Common myeloid progenitor, CD34-positive (primary cell): ENCODE measurements around the gene CAB39.

Experiments
- CTCF ChIA-PET: fragments of 350-600 bp; sonication (Branson Sonifier 250); formaldehyde crosslinking; loops from one replicate; lab custom pipeline; 2021; ENCODE audit warnings: antibody characterized with exemption; lab: Charles Lee
- POLR2A ChIA-PET: fragments of 350-600 bp; sonication (Branson Sonifier 250); formaldehyde crosslinking; loops from one replicate; lab custom pipeline; 2021; ENCODE audit warnings: antibody characterized with exemption; lab: Charles Lee
- DNase-seq, 3 donors: peaks; one replicate each; pipeline versions ENCODE4 v3.0.0 to v3.0.0-alpha.2; 2013
- H3K27ac ChIP-seq, 2 experiments: 1 replicate in 1 of 2; 2 replicates in 1 of 2; pipeline ENCODE4 v1.7.0; 2013; ENCODE audit warnings: inconsistent platforms in 2 of 2, low read length in 2 of 2, mild to moderate bottlenecking in 2 of 2, low read depth in 1 of 2, moderate library complexity in 1 of 2; ENCODE audit not compliant: severe bottlenecking in 2 of 2, insufficient read depth in 1 of 2, poor library complexity in 1 of 2
- H3K27me3 ChIP-seq, 5 experiments: replicated peaks in 2 of 5; 1 replicate in 3 of 5; 2 replicates in 2 of 5; pipeline versions ENCODE4 v1.6.1 to v1.7.0; 2013; ENCODE audit warnings: low read length in 4 of 5, mild to moderate bottlenecking in 2 of 5, moderate library complexity in 2 of 5, inconsistent platforms in 1 of 5; ENCODE audit not compliant: insufficient read depth in 5 of 5, control insufficient read depth in 4 of 5
- H3K36me3 ChIP-seq, 4 experiments: 1 replicate in 2 of 4; 2 replicates in 2 of 4; pipeline versions ENCODE4 v1.6.1 to v1.7.0; 2013; ENCODE audit warnings: low read length in 3 of 4, control low read depth in 1 of 4, mild to moderate bottlenecking in 1 of 4; ENCODE audit not compliant: control insufficient read depth in 4 of 4, insufficient read depth in 4 of 4
- H3K4me1 ChIP-seq, 4 experiments: 1 replicate in 3 of 4; 2 replicates in 1 of 4; pipeline versions ENCODE4 v1.6.1 to v1.7.1; 2013; ENCODE audit warnings: low read length in 3 of 4, mild to moderate bottlenecking in 3 of 4, control low read depth in 1 of 4, inconsistent platforms in 1 of 4, moderate library complexity in 1 of 4; ENCODE audit not compliant: control insufficient read depth in 4 of 4, insufficient read depth in 4 of 4; ENCODE audit errors: control extremely low read depth in 1 of 4
- H3K4me3 ChIP-seq, 7 experiments: 1 replicate in 4 of 7; 2 replicates in 3 of 7; pipeline versions ENCODE4 v1.5.1 to v1.7.0; 2013; ENCODE audit warnings: mild to moderate bottlenecking in 7 of 7, low read length in 6 of 7, moderate library complexity in 6 of 7, inconsistent platforms in 2 of 7, low read depth in 2 of 7, control low read depth in 1 of 7; ENCODE audit not compliant: insufficient read depth in 4 of 7, control insufficient read depth in 1 of 7; ENCODE audit errors: extremely low read depth in 1 of 7
- H3K9me3 ChIP-seq, 5 experiments: 1 replicate in 4 of 5; 2 replicates in 1 of 5; pipeline versions ENCODE4 v1.6.1 to v1.7.1; 2013; ENCODE audit warnings: low read length in 4 of 5, mild to moderate bottlenecking in 2 of 5, inconsistent platforms in 1 of 5, low read depth in 1 of 5, moderate library complexity in 1 of 5; ENCODE audit not compliant: control insufficient read depth in 4 of 5, insufficient read depth in 2 of 5; ENCODE audit errors: control extremely low read depth in 1 of 5
- WGBS: methylation state at CpG from one replicate; pipeline ENCODE4 v1.1.5; 2013; ENCODE audit not compliant: insufficient coverage; 5-methylcytosine and 5-hydroxymethylcytosine counted together

The CAB39 gene

GRCh38 chr2:230821991-230822520 lies 109.4 kb downstream of the CAB39 start:
- ChIA-PET POLR2A (interaction anchor here (0.6 kb wide), 1 partner anchor 602 kb away, joined by 3 read pairs; the partner anchor contains the start of gene SP110), CTCF (interaction anchor here (0.8 to 5.3 kb wide), 11 partner anchors 8 to 164 kb away, joined by 3 to 61 read pairs (median 3); no protein-coding TSS in a partner anchor)
- Histone ChIP-seq H3K4me3 (no peak overlapping the region), H3K27ac (no peak overlapping the region), H3K36me3 (peaks cover 9 to 26% (median 19%) of the 10 kb centered on the region in 4 experiments), H3K4me1 (peaks cover 0 to 5% (median 2%) of the 10 kb centered on the region in 4 experiments), H3K9me3 (no peaks in the 10 kb centered on the region), H3K27me3 (peaks cover 0 to 3% (median 0%) of the 10 kb centered on the region in 5 experiments)
- no peak for DNase-seq
- WGBS: 97% methylated on average over 12 of the region's 13 CpGs

- Histone ChIP-seq H3K27ac (no peak overlapping the region), H3K36me3 (peaks cover 4 to 13% (median 11%) of the 10 kb centered on the region in 4 experiments), H3K9me3 (no peaks in the 10 kb centered on the region), H3K4me3 (no peak overlapping the region), H3K4me1 (peaks cover 0 to 16% (median 10%) of the 10 kb centered on the region in 4 experiments), H3K27me3 (peaks cover 0 to 12% (median 4%) of the 10 kb centered on the region in 5 experiments)
- DNase-seq: no peak
- POLR2A ChIA-PET: no interaction called here
- whole genome bisulfite sequencing: 90% methylated on average over 9 of the region's 10 CpGs
- CTCF ChIA-PET: interaction anchor here (0.7 to 5.3 kb wide), 22 partner anchors 8 to 226 kb away, joined by 3 to 61 read pairs (median 5); partner anchors contain the start of gene ITM2C
Observed at GRCh38 chr2:230823264-230823964, 110.8 kb downstream of the CAB39 start.

DNA sequence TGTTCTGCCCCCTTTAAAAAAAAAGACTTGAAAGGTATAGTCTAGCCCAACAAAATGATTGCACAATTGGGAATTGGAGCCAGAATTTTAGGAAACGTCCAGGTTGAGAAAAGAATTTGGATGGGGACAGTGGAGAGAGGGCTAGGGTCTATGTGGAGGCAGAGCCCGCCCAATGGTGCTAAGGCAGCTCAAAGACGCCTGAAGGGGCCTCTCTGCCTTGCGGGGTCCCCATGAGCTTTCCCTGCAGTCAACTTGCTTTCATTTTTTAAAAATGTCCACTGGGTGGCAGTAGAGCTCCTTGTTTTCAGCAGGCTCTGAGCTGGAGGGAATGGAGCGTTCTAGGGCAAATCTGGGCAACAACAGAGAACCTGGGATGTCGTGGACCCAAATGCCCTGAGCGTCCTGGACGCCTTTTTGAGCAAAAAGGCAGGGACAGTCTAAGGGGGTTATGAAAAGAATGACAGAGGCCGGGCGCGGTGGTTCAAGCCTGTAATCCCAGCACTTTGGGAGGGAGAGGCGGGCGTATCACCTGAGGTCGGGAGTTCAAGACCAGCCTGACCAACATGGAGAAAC lies 111.8 kb downstream of the CAB39 start:
- CTCF ChIA-PET: interaction anchor here (0.6 to 5.3 kb wide), 34 partner anchors 9 to 234 kb away, joined by 3 to 61 read pairs (median 4); partner anchors contain the start of genes ITM2C and PSMD1
- Histone ChIP-seq H3K4me3 (peak overlapping the region in 4 of 7 experiments; percentile 8 to 44 (median 30)), H3K27me3 (peaks cover 0 to 13% (median 4%) of the 10 kb centered on the region in 5 experiments), H3K9me3 (no peaks in the 10 kb centered on the region), H3K4me1 (peaks cover 0 to 20% (median 12%) of the 10 kb centered on the region in 4 experiments), H3K27ac (no peak overlapping the region), H3K36me3 (peaks cover 0 to 6% (median 3%) of the 10 kb centered on the region in 4 experiments)
- WGBS: 25% methylated on average over 14 of the region's 14 CpGs
- POLR2A ChIA-PET: no interaction called here
- DNase-seq: peak; percentile 88 to 93 (median 89)

- POLR2A ChIA-PET: no interaction called here
- peaks cover 0 to 13% (median 4%) of the 10 kb centered on the region in 5 experiments for H3K27me3 ChIP-seq
- DNase-seq: no peak
- H3K4me1 ChIP-seq: peaks cover 0 to 20% (median 12%) of the 10 kb centered on the region in 4 experiments
- no CpG with 5 or more reads among the region's 1 CpG for WGBS
- CTCF ChIA-PET: interaction anchor here (0.9 kb wide), 1 partner anchor 163 kb away, joined by 3 read pairs; no protein-coding TSS in a partner anchor
- no peak overlapping the region for H3K4me3 ChIP-seq
- H3K27ac ChIP-seq: no peak overlapping the region
- H3K9me3 ChIP-seq: peaks cover 0 to 4% (median 3%) of the 10 kb centered on the region in 5 experiments
- H3K36me3 ChIP-seq: peaks cover 0 to 5% (median 2%) of the 10 kb centered on the region in 4 experiments
Observed at GRCh38 chr2:230825354-230825753, 112.7 kb downstream of the CAB39 start.

DNA sequence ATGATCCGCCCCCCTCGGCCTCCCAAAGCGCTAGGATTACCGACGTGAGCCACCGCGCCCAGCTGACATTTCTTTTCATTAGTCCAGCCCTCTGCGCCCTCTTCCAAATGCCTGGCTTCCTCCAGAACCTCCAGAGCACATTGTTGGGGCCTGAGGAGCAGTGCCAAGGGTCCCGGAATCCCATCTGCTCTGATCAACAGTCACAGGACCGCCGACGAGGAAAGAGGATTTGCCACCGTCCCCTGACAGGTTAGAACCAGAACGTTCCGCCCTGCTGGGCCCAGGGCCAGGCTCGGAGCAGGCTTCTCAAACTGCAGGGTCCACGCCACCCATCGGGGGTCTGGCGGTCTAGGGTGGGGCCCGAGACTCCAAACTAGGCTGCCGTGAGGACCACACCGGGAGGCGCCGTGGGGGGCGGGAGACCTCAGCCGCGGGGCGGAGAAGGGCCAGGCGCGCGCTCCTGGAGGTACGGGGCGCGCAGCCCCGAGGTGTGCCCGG lies 115.2 kb downstream of the CAB39 start:
- H3K36me3 ChIP-seq: no peaks in the 10 kb centered on the region
- peaks cover 0 to 20% (median 12%) of the 10 kb centered on the region in 4 experiments for H3K4me1 ChIP-seq
- H3K27me3 ChIP-seq: peaks cover 0 to 13% (median 4%) of the 10 kb centered on the region in 5 experiments
- H3K9me3 ChIP-seq: peaks cover 0 to 4% (median 3%) of the 10 kb centered on the region in 5 experiments
- peak overlapping the region; percentile 19 to 74 (median 44) for H3K4me3 ChIP-seq
- WGBS: 23% methylated on average over 30 of the region's 36 CpGs
- CTCF ChIA-PET: interaction anchor here (1.1 to 1.6 kb wide), 3 partner anchors 12 to 159 kb away, joined by 4 to 6 read pairs (median 5); no protein-coding TSS in a partner anchor
- POLR2A ChIA-PET: interaction anchor here (1.0 kb wide), 1 partner anchor 86 kb away, joined by 3 read pairs; no protein-coding TSS in a partner anchor
- peak in 1 of 3 donors; percentile 13 for DNase-seq
- H3K27ac ChIP-seq: no peak overlapping the region

GRCh38 chr2:230828272-230828961 lies 115.8 kb downstream of the CAB39 start:
- Histone ChIP-seq H3K27me3 (peaks cover 0 to 13% (median 4%) of the 10 kb centered on the region in 5 experiments), H3K27ac (no peak overlapping the region), H3K36me3 (no peaks in the 10 kb centered on the region), H3K4me1 (peaks cover 0 to 20% (median 12%) of the 10 kb centered on the region in 4 experiments), H3K9me3 (peaks cover 0 to 4% (median 3%) of the 10 kb centered on the region in 5 experiments), H3K4me3 (peak overlapping the region; percentile 19 to 74 (median 44))
- CTCF ChIA-PET: interaction anchor here (1.3 to 1.6 kb wide), 2 partner anchors 12 to 159 kb away, joined by 4 to 5 read pairs; no protein-coding TSS in a partner anchor
- WGBS: 18% methylated on average over 50 of the region's 61 CpGs
- POLR2A ChIA-PET: interaction anchor here (1.0 kb wide), 1 partner anchor 85 kb away, joined by 3 read pairs; no protein-coding TSS in a partner anchor
- DNase-seq: peak; percentile 8 to 52 (median 40)
